PFSK-1 (cell line): Measurements from ENCODE around the gene TNS1.

Experiments used
- FOXP2 ChIP-seq: optimal IDR thresholded peaks from 2 replicates; pipeline ENCODE3; 2011; ENCODE audit warnings: borderline replicate concordance, control low read depth, inconsistent platforms; ENCODE audit not compliant: insufficient read depth; ENCODE audit errors: extremely low read length, extremely low read depth
- POLR2AphosphoS5 ChIP-seq: IDR thresholded peaks from 2 replicates; pipeline ENCODE4 v1.6.1; 2012; ENCODE audit warnings: low read depth, mild to moderate bottlenecking, control low read depth, low read length, moderate library complexity
- SIN3A ChIP-seq: IDR thresholded peaks from 2 replicates; pipeline ENCODE4 v1.6.1; 2012; ENCODE audit warnings: mild to moderate bottlenecking, low read length, moderate library complexity, borderline replicate concordance; ENCODE audit not compliant: insufficient read depth
- TAF1 ChIP-seq: IDR thresholded peaks from 2 replicates; pipeline ENCODE4 v1.6.1; 2012; ENCODE audit warnings: low read length, control low read depth, borderline replicate concordance; ENCODE audit not compliant: insufficient read depth
- TF ChIP-seq, protein P1 (sequence below), 2 experiments: IDR thresholded peaks; 2 replicates each; pipeline versions ENCODE4 v1.6.1 to v1.8.0; 2011 to 2012; ENCODE audit warnings: low read depth in 2 of 2, low read length in 2 of 2, control low read depth in 1 of 2, inconsistent platforms in 1 of 2, mild to moderate bottlenecking in 1 of 2, moderate library complexity in 1 of 2; ENCODE audit not compliant: insufficient read depth in 1 of 2

DNA sequence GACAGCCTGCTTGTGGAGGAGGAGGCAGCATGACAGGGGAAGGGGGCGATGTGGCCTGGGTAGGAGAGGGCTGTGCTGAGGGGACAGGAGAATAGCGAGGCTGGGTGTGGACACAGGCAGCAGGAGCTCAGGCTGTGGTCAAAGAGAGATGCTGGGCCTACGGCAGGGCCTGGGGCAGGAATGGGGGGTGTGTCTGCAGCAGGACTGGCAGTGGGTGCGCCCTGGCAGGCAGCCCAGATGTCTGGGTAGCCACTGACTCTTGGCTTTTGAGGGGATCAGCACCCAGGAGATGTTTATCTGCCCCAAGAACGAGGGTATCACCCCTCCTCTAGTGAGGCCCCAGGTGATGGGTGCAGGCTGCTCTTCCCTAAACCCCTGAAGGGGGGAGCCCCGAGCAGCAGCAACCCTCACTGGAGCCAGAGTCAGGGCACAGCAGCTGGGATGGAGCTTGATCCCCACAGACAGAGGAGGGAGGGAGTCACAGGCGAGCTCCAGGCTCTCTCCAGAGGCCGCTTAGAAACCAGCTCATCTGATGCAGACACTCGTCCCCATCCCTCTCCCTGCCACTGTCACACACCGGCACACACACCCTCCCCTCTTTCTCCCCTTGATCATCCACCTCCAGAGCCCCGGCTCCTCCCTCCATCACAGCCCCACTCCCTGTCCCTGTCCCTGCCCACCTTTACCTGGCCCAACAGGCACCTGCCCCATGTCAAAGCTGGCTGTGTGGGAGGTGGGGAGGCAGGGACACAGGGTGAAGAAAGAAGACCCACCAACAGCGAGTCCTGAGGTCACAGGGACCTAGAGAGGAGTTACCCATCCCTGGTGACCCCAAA is 29.8 kb upstream of the TNS1 start:
- TF ChIP-seq SIN3A (no peak), POLR2AphosphoS5 (no peak), TAF1 (no peak), FOXP2 (no peak)
- TF ChIP-seq, protein P1, sequence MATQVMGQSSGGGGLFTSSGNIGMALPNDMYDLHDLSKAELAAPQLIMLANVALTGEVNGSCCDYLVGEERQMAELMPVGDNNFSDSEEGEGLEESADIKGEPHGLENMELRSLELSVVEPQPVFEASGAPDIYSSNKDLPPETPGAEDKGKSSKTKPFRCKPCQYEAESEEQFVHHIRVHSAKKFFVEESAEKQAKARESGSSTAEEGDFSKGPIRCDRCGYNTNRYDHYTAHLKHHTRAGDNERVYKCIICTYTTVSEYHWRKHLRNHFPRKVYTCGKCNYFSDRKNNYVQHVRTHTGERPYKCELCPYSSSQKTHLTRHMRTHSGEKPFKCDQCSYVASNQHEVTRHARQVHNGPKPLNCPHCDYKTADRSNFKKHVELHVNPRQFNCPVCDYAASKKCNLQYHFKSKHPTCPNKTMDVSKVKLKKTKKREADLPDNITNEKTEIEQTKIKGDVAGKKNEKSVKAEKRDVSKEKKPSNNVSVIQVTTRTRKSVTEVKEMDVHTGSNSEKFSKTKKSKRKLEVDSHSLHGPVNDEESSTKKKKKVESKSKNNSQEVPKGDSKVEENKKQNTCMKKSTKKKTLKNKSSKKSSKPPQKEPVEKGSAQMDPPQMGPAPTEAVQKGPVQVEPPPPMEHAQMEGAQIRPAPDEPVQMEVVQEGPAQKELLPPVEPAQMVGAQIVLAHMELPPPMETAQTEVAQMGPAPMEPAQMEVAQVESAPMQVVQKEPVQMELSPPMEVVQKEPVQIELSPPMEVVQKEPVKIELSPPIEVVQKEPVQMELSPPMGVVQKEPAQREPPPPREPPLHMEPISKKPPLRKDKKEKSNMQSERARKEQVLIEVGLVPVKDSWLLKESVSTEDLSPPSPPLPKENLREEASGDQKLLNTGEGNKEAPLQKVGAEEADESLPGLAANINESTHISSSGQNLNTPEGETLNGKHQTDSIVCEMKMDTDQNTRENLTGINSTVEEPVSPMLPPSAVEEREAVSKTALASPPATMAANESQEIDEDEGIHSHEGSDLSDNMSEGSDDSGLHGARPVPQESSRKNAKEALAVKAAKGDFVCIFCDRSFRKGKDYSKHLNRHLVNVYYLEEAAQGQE (IDR thresholded peaks at IDR 0.05; ENCODE audit: insufficient read depth in 1 of 2, low read depth in 2 of 2, low read length in 2 of 2), result no peak
